GM12874 (cell line): ENCODE data around the gene CRYGC.
"Not testable (repeated sequence)": the region's sequence is repeated elsewhere in the genome, so short reads cannot be mapped to it uniquely, and the experiment has no call there.

Experiments used
- CTCF ChIP-seq: IDR thresholded peaks from 2 replicates; pipeline ENCODE4 v1.5.1; 2011; ENCODE audit warnings: low read depth, mild to moderate bottlenecking, control low read depth, low read length, moderate library complexity; ENCODE audit not compliant: insufficient read depth

Gene CRYGC

GRCh38 chr2:208135794-208136715 is 6.4 kb upstream of the CRYGC start:
- no peak for TF ChIP-seq CTCF

- no peak for TF ChIP-seq CTCF
Observed at GRCh38 chr2:208134928-208135586, 5.4 kb upstream of the CRYGC start.

GRCh38 chr2:208130712-208131110 is 1.1 kb upstream of the CRYGC start:
- no peak for TF ChIP-seq CTCF

GRCh38 chr2:208128136-208128535 is 1.5 kb downstream of the CRYGC start:
- no peak for TF ChIP-seq CTCF

- no peak for TF ChIP-seq CTCF
Observed at GRCh38 chr2:208127090-208127489, 2.5 kb downstream of the CRYGC start.

- TF ChIP-seq CTCF: no peak
Observed at GRCh38 chr2:208125251-208125650, 4.4 kb downstream of the CRYGC start.

- not testable (repeated sequence) for TF ChIP-seq CTCF
Observed at GRCh38 chr2:208124013-208124715, 5.5 kb downstream of the CRYGC start, which contains the start of gene CRYGD. TSS of gene CRYGD (minus strand) at chr2:208124524. CDS start at chr2:208124473, 51 bp downstream.
